Smooth muscle cell (in vitro differentiated cells): ENCODE data around the gene ITSN1. TPM values are rescaled to one million over a fixed set of nuclear protein-coding genes. Genes with fewer than 3 reads are reported as not detected.

Experiments
- DNase-seq: peaks from one replicate; lab custom pipeline; 2025; ENCODE audit not compliant: unreplicated experiment; lab: John Stamatoyannopoulos, UW
- H2AFZ ChIP-seq: fragments of 200-600 bp; sonication (generic); 2 replicates; pipeline ENCODE4 v1.6.0; 2016; ENCODE audit warnings: antibody characterized with exemption, low read depth, mild to moderate bottlenecking
- H3F3A ChIP-seq: fragments of 200-600 bp; sonication (generic); 2 replicates; pipeline ENCODE4 v1.6.0; 2017; ENCODE audit warnings: antibody characterized with exemption, low read depth
- H3K27ac ChIP-seq: fragments of 200-600 bp; sonication (generic); 2 replicates; pipeline ENCODE4 v1.5.1; 2016; ENCODE audit warnings: low read depth, mild to moderate bottlenecking
- H3K27me3 ChIP-seq: fragments of 200-600 bp; sonication (generic); 2 replicates; pipeline ENCODE4 v1.6.1; 2016; ENCODE audit warnings: low read depth, mild to moderate bottlenecking
- H3K36me3 ChIP-seq: fragments of 200-600 bp; sonication (generic); 2 replicates; pipeline ENCODE4 v1.5.1; 2016; ENCODE audit warnings: low read depth
- H3K4me1 ChIP-seq: fragments of 200-600 bp; sonication (generic); 2 replicates; pipeline ENCODE4 v1.5.1; 2016; ENCODE audit warnings: low read depth
- H3K4me2 ChIP-seq: fragments of 200-600 bp; sonication (generic); 2 replicates; pipeline ENCODE4 v1.6.0; 2016; ENCODE audit warnings: mild to moderate bottlenecking
- H3K4me3 ChIP-seq: fragments of 200-600 bp; sonication (generic); 2 replicates; pipeline ENCODE4 v1.5.1; 2016; ENCODE audit warnings: mild to moderate bottlenecking
- H3K79me2 ChIP-seq: fragments of 200-600 bp; sonication (generic); 2 replicates; pipeline ENCODE4 v1.6.0; 2016; ENCODE audit warnings: low read depth, mild to moderate bottlenecking
- H3K9ac ChIP-seq: fragments of 200-600 bp; sonication (generic); 2 replicates; pipeline ENCODE4 v1.6.0; 2016; ENCODE audit warnings: low read depth
- H3K9me3 ChIP-seq: fragments of 200-600 bp; sonication (generic); replicated peaks from 2 replicates; pipeline ENCODE4 v1.5.1; 2016; ENCODE audit warnings: low read depth
- H4K20me1 ChIP-seq: fragments of 200-600 bp; sonication (generic); 2 replicates; pipeline ENCODE4 v1.6.0; 2016; ENCODE audit warnings: low read depth
- CTCF ChIP-seq: fragments of 200-600 bp; sonication (generic); IDR thresholded peaks from 2 replicates; pipeline ENCODE4 v1.5.1; 2017; ENCODE audit warnings: borderline replicate concordance, mild to moderate bottlenecking, antibody characterized with exemption; ENCODE audit not compliant: insufficient read depth, poor library complexity, severe bottlenecking
- WGBS: methylation state at CpG from one replicate; pipeline ENCODE4 v1.1.7; 2016; ENCODE audit warnings: low lambda C conversion rate; 5-methylcytosine and 5-hydroxymethylcytosine counted together
- polyA plus RNA-seq: library from polyadenylated mRNA; unstranded; fragments of >200 nt; fragmentation: Nextera tagmentation; extraction: Ambion mirVana; gene quantifications from 2 replicates; pipeline ENCODE4 v1.2.1, GENCODE V29; 2016
- total RNA-seq: library from RNA; depleted of rRNA; stranded (reverse); fragments of >200 nt; gene quantifications from 2 replicates; pipeline ENCODE4 v1.2.3, GENCODE V29; 2014

Gene ITSN1
- total and polyA plus RNA-seq, 2 experiments from 2014 or later, result 36.4 to 76.5 TPM

- DNase-seq, result no peak
- Histone ChIP-seq H3K9ac (no peak overlapping the region), H4K20me1 (peaks cover 89% of the 10 kb centered on the region), H3K27ac (no peak overlapping the region), H3K79me2 (peaks cover 97% of the 10 kb centered on the region), H3F3A (no peaks in the 10 kb centered on the region), H3K4me2 (no peak overlapping the region), H3K4me1 (no peaks in the 10 kb centered on the region), H3K4me3 (no peak overlapping the region), H3K27me3 (no peaks in the 10 kb centered on the region), H2AFZ (no peak overlapping the region), H3K9me3 (no peaks in the 10 kb centered on the region), H3K36me3 (no peaks in the 10 kb centered on the region)
- TF ChIP-seq CTCF, result no peak
- WGBS, result 97% methylated on average over 2 of the region's 2 CpGs
These were observed 23.9 kb downstream of the ITSN1 start for GRCh38 chr21:33666153-33666552.

DNA sequence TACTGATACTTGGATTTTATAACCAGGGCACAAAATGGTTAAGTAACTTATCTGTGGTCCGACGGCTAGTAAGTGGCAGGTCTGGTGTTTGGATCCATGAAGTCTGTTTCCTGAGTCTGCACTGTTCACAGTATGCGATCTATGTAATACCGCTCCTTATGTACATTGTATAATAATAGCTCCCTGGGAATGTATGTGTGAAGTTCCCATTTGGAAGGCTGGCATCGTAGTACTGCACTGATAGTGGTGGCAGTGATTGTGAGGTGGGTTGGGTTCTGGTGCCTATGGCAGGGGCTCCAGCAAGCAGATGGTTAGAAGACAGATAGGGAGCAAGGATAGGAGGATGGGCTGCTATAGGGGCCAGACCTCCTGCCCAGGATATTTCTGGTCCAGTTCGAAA, 25.3 kb downstream of the ITSN1 start:
- Histone ChIP-seq H3K4me2 (no peak overlapping the region), H3K36me3 (no peaks in the 10 kb centered on the region), H3K9ac (no peak overlapping the region), H3K4me1 (no peaks in the 10 kb centered on the region), H3K79me2 (peaks cover 97% of the 10 kb centered on the region), H3K27ac (no peak overlapping the region), H3K27me3 (no peaks in the 10 kb centered on the region), H3F3A (no peaks in the 10 kb centered on the region), H4K20me1 (peaks cover 92% of the 10 kb centered on the region), H3K9me3 (no peaks in the 10 kb centered on the region), H3K4me3 (no peak overlapping the region), H2AFZ (no peak overlapping the region)
- DNase-seq, result no peak
- WGBS, result 55% methylated on average over 6 of the region's 6 CpGs
- TF ChIP-seq CTCF, result no peak

DNA sequence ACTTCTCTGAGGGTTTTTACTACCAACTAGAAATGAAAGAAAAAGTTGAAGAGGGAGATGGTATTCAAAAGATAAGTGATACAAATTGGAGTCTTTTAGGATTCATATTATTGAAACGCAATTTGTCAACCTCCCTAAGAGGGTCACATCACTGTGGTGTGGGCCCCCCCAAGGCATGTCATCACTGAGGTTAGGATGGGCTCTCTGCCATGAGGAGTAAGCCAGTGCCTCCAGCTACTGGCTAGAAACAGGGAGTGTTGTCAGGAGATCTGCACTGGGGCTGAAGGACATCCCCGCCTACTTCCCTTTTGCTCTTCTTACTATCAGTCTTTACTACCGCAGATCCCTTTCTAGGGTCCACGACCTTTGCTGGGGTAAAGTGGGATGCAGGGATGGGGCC, 25.9 kb downstream of the ITSN1 start:
- no peaks in the 10 kb centered on the region for H3K9me3 ChIP-seq
- H3K4me3 ChIP-seq, result no peak overlapping the region
- no peak overlapping the region for H3K9ac ChIP-seq
- H3K36me3 ChIP-seq, result no peaks in the 10 kb centered on the region
- peaks cover 97% of the 10 kb centered on the region for H3K79me2 ChIP-seq
- WGBS, result 63% methylated on average over 4 of the region's 4 CpGs
- peaks cover 93% of the 10 kb centered on the region for H4K20me1 ChIP-seq
- H3K4me1 ChIP-seq, result no peaks in the 10 kb centered on the region
- no peak overlapping the region for H3K27ac ChIP-seq
- TF ChIP-seq CTCF, result no peak
- H3K27me3 ChIP-seq, result no peaks in the 10 kb centered on the region
- H2AFZ ChIP-seq, result no peak overlapping the region
- no peak for DNase-seq
- H3F3A ChIP-seq, result no peaks in the 10 kb centered on the region
- H3K4me2 ChIP-seq, result no peak overlapping the region

GRCh38 chr21:33668620-33669019, 26.3 kb downstream of the ITSN1 start:
- Histone ChIP-seq H3F3A (no peaks in the 10 kb centered on the region), H4K20me1 (peaks cover 94% of the 10 kb centered on the region), H3K4me3 (no peak overlapping the region), H3K27me3 (no peaks in the 10 kb centered on the region), H3K9me3 (no peaks in the 10 kb centered on the region), H3K9ac (no peak overlapping the region), H3K4me1 (no peaks in the 10 kb centered on the region), H3K79me2 (peaks cover 96% of the 10 kb centered on the region), H3K27ac (no peak overlapping the region), H2AFZ (no peak overlapping the region), H3K36me3 (no peaks in the 10 kb centered on the region), H3K4me2 (no peak overlapping the region)
- no peak for TF ChIP-seq CTCF
- 95% methylated on average over 2 of the region's 2 CpGs for WGBS
- DNase-seq, result no peak
